Measurements from ENCODE around the gene CAMK1D.
"Not testable (repeated sequence)": the region's sequence is repeated elsewhere in the genome, so short reads cannot be mapped to it uniquely, and the experiment has no call there.

Gene CAMK1D

DNA sequence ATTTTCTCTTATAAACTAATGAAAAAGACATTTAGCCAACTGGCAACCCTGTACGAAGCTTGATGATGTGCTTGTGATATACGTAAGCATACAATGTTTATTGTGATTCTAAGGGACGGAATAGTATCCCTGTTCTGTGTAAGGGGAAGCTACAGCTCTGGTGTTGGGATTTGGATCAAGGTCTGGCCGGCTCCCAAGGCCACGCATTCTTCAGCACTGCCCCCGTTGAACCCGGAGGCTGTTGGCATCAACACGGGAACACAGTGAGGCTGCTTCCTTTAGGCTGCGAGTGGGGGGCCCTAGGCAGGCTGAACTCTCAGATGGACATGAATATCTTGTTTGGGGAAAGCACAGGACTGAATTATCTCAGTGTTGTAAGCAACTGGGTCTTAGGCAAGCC is 180.6 kb downstream of the CAMK1D start:
- no peak for DNase-seq

GRCh38 chr10:12531305-12532220 is 182.2 kb downstream of the CAMK1D start:
- DNase-seq = no peak

DNA sequence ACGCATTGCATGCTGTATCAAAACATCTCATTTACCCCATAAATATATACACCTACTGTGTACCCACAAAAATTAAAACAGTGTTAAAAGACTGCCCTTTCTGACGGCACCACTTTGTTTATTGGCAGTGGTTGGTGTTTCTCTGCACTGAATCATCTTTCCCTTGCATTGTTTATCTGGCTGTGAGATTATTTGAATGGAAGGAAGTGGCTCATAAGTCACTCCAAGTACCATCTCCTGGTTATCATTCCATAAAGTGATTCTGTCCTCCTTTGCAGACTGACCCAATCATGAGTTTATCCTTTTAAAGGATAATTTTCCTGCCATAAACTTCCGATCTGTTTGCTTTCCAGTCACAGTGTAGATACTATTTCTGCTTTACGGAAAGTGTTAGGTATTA is 183.8 kb downstream of the CAMK1D start:
- DNase-seq = no peak

DNA sequence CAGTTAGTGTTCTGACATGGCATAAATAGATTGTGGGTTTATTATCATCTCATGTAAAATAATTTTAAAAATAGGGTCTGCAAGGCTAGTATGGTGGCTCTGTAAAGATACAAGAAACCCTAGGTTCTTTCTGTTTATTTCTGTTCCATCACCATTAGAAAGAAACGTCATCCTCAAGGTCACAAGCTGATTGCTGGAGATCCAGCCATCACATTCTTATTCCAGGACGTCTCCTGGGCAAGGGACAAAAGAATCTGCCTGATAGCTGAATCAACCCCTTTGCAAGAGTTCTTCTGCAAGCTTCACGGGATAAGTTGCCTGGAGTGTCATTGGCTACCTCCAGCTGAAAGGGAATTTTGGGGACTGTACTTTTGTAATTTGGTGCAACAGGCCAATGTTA is 184.4 kb downstream of the CAMK1D start:
- DNase-seq = no peak

GRCh38 chr10:12534824-12535223 is 185.5 kb downstream of the CAMK1D start:
- DNase-seq = no peak

DNA sequence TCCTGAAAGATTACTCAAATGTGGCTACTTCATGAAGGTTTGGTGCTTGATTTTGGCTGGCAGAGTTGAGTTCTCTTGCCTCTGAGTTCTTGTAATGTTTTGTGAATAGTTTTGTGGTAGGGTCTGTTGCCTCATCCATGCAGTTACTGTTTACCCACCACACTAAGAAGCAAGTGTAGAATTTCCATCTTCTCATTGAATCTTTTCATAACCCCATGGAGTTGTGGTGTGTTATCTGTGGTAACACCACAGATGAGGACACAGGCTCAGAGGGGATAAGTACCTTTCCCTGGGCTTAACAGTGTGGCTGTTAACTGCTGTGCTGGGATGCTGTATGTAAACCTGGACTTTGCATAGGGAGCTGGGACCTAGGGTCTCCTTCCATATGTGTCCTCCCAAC is 186.3 kb downstream of the CAMK1D start:
- DNase-seq = no peak

GRCh38 chr10:12538491-12538995 is 189.2 kb downstream of the CAMK1D start:
- no peak for DNase-seq

GRCh38 chr10:12539350-12540164 is 190.2 kb downstream of the CAMK1D start:
- no peak for DNase-seq

DNA sequence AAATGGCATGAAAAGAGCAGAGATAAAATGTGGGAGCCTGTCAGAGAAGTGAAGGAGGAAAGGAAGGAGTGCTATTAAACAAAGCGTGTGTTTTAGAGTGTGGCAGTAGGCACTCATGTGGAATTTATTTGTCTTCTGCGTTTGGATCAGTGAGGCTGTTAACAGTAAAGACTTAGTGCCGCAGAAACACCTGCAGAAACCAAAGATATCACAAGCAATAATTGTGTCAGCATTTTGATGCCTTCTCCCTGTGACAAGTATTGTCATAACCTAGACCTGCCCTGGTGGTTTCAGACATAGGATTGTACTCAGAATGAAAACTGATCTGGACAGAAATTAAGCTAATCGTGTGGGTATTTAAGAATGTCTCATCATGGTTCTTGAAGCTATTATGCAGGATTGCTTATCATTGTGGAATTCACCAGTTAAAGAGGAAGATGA is 191.0 kb downstream of the CAMK1D start:
- no peak for DNase-seq

GRCh38 chr10:12541446-12542067 is 192.2 kb downstream of the CAMK1D start:
- no peak for DNase-seq

DNA sequence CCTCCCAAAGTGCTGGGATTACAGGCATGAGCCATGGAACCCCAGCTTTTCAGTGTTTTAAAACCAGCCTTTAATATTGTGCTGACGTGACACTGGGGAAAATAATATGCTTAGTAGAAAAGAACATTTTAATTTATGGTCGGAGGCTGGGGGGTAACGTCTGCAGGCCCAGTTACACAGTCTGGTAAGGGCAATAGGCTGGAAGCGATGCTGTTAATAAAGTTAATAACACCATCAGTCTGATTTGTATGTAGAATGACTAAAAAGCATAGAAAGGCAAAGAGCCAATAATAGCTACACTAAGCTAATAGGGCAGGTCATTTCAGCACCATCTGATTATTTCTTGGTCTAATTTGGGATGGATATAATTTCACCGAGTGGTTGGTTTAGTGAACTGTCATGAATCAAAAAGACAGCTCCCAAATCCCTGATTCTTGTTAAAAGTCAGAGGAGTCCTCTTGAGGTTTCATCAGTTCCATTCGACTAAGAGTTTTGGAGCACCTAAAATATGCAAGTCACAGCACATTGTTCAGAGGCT is 192.9 kb downstream of the CAMK1D start:
- DNase-seq = no peak

DNA sequence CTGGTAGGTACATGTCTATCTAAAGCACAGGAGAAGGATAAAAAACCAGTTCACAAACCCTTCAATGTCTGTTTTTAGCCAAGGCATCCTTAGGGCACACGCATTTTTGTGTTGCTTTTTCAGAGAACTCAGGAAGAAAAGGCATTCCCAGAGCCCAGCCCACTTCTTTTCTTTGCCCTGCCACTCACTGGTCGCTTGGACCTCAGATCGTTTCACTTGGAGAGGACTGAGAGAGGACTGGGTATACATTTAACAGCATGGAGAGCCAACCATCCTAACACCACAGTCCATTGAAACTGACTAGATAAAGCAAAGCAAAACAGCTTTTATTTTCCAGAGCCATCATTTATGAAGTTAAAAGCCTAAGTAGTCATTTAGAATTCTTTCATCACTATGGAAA is 194.2 kb downstream of the CAMK1D start:
- DNase-seq = no peak

DNA sequence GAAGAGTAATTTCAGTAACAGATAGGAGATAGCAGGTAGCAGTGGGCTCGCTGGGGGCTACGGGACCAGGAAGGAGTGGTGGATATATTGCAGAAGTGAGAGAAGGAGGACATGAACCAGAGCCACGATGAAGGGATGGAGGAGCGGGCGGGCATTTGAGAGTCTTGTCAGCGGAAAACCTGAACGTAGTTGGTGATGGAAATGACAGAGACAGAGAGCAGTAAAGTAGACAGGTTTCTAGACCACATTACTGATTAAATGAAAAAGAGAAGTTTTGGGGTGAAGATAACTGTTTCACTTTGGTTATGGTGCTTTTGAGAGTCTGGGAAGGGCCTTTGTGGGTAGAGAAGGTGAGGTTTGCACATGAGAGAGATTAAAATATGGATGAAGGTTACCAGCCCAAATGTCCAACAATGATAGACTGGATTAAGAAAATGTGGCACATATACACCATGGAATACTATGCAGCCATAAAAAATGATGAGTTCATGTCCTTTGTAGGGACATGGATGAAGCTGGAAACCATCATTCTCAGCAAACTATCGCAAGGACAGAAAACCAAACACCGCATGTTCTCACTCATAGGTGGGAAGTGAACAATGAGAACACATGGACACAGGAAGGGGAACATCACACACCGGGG is 196.9 kb downstream of the CAMK1D start:
- not testable (repeated sequence) for DNase-seq

GRCh38 chr10:12547301-12547771 is 198.0 kb downstream of the CAMK1D start:
- peak in 1 of 2 donors; percentile 3 for DNase-seq

DNA sequence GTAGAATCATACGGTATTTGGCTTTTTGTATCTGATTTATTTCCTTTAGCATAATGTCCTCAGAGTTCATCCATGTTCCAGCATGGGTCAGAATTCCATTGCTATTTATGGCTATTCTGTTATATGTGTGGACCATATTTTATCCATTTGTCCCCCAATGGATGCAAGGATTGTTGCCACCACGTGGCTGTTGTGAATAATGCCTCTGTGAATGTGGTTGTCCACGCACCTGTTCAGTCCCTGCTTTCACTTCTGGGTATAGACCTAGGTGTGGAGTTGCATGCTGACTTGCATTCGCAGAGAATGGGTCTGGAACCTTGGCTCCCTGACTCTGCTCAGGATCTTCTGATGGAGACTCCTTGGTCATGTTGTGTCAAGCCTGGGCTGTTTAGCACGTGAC is 199.9 kb downstream of the CAMK1D start:
- DNase-seq = no peak

- DNase-seq = no peak
Measured at GRCh38 chr10:12550994-12551393, 201.6 kb downstream of the CAMK1D start.

GRCh38 chr10:12556039-12556438 is 206.7 kb downstream of the CAMK1D start:
- DNase-seq = no peak

- no peak for DNase-seq
Measured at GRCh38 chr10:12559578-12560178, 210.3 kb downstream of the CAMK1D start.

GRCh38 chr10:12561307-12561706 is 212.0 kb downstream of the CAMK1D start:
- no peak for DNase-seq

DNA sequence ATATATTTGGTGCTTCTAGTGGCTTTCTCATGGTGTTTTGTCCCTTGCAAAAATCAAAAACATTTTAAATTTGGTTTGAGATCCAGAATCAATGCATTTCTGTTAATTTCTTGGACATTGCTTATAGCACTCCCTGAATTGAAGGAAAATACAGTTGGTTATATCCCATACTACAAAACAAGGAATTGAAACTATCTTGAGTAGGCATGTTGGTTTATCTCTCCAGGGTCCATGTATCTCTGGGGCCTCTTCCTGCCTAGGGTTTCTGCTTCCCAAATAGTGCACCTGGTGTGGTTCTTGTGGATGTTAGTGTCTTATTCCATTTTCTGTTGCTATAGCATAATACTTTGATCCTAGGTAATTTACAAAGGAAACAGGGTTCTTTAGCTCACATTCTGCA is 212.4 kb downstream of the CAMK1D start:
- no peak for DNase-seq

DNA sequence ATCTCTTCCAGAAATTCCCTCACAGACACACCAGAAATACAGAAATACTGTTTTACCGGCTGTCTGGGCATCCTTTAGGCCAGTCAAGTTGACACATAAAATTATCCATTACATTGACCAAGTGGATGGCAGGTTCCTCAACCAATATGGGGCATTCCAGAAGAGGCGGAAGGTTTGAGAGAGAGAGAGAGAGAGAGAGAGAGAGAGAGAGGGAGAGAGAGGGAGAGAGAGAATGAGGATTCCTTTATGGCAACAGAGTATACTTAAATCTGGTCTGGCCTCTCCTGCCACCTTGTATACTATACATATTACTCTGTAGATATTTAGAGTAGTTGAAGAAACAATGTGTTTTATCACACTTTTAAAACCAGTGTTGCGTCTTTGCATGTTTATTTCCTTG is 214.1 kb downstream of the CAMK1D start:
- DNase-seq = no peak

DNA sequence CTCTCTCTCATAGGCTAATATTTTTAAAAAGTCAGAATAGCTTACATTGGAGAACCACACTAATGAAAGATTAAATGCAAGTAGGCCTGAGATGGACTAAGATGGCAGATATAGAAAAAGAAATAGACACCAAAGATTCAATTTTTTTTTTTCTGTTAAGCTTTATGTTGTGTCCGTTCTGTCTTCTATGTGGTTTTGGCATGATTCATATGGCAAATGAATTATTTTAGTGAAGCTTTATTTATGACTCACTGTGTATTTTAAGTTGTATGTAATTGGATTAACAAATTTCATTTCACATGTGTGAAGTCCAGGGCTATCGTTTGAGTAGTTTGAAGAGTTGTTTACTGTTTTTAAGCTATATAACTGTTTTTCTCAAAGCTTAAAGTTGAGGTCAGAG is 214.8 kb downstream of the CAMK1D start:
- DNase-seq = no peak
